NCI-H2029 (cell line): ENCODE data around the gene PHOX2A.

Experiments used
- DNase-seq: peaks from one replicate; lab custom pipeline; 2025; lab: John Stamatoyannopoulos, UW

Gene PHOX2A

GRCh38 chr11:72233773-72234513, 10.0 kb downstream of the PHOX2A start:
- DNase-seq = no peak

- no peak for DNase-seq
Observed at GRCh38 chr11:72233056-72233772, 10.8 kb downstream of the PHOX2A start.

- DNase-seq = no peak
Observed at GRCh38 chr11:72232260-72233055, 11.5 kb downstream of the PHOX2A start.

GRCh38 chr11:72231396-72232259, 12.3 kb downstream of the PHOX2A start:
- no peak for DNase-seq

- DNase-seq = no peak
Observed at GRCh38 chr11:72230764-72231365, 13.1 kb downstream of the PHOX2A start.

- DNase-seq = no peak
Observed at GRCh38 chr11:72229925-72230763, 13.8 kb downstream of the PHOX2A start.

- DNase-seq = no peak
Observed at GRCh38 chr11:72229336-72229924, 14.5 kb downstream of the PHOX2A start.

- DNase-seq = no peak
Observed at GRCh38 chr11:72228844-72229231, 15.1 kb downstream of the PHOX2A start.

- no peak for DNase-seq
Observed at GRCh38 chr11:72228229-72228843, 15.6 kb downstream of the PHOX2A start.

- DNase-seq = peak; percentile 93
Observed at GRCh38 chr11:72227316-72228228, 16.4 kb downstream of the PHOX2A start.

- DNase-seq = no peak
Observed at GRCh38 chr11:72226701-72227100, 17.3 kb downstream of the PHOX2A start.

- DNase-seq = no peak
Observed at GRCh38 chr11:72225411-72225951, 18.5 kb downstream of the PHOX2A start.

- no peak for DNase-seq
Observed at GRCh38 chr11:72224564-72225410, 19.2 kb downstream of the PHOX2A start, which contains the start of gene INPPL1. INPPL1 (plus strand) TSS chr11:72224767; CDS start chr11:72224985, 218 bp downstream.

GRCh38 chr11:72223615-72224563, 20.1 kb downstream of the PHOX2A start:
- DNase-seq = peak; percentile 32

GRCh38 chr11:72222907-72223614, 20.9 kb downstream of the PHOX2A start:
- DNase-seq = peak; percentile 96
